Measurements from ENCODE around the gene STK32B.
"Not testable (repeated sequence)": the region's sequence is repeated elsewhere in the genome, so short reads cannot be mapped to it uniquely, and the experiment has no call there.

The STK32B gene

GRCh38 chr4:5166377-5166776 lies 115.1 kb downstream of the STK32B start:
- ChIA-PET POLR2A (no interaction called here), CTCF (no interaction called here)
- Histone ChIP-seq H3K27ac (ENCODE audit: extremely low read depth, low read depth, low read length) (no peak overlapping the region), H3K4me1 (ENCODE audit: control insufficient read depth, insufficient read depth, low read length) (no peaks in the 10 kb centered on the region), H3K4me3 (ENCODE audit: low read depth, low read length) (no peak overlapping the region), H3K9me3 (ENCODE audit: control insufficient read depth, insufficient read depth, low read depth, low read length) (no peaks in the 10 kb centered on the region), H3K36me3 (ENCODE audit: control insufficient read depth in 2 of 2, insufficient read depth in 1 of 2, low read length in 2 of 2) (no peaks in the 10 kb centered on the region)
- TF ChIP-seq ZNF404 (tag by site-specific recombination; IDR thresholded peaks at IDR 0.05): no peak

GRCh38 chr4:5168891-5169290 lies 117.6 kb downstream of the STK32B start:
- no peaks in the 10 kb centered on the region for H3K36me3 ChIP-seq (ENCODE audit: control insufficient read depth in 2 of 2, insufficient read depth in 1 of 2, low read length in 2 of 2)
- H3K9me3 ChIP-seq (ENCODE audit: control insufficient read depth, insufficient read depth, low read depth, low read length): no peaks in the 10 kb centered on the region
- ChIA-PET POLR2A (no interaction called here), CTCF (no interaction called here)
- H3K27ac ChIP-seq (ENCODE audit: extremely low read depth, low read depth, low read length): no peak overlapping the region
- no peaks in the 10 kb centered on the region for H3K4me1 ChIP-seq (ENCODE audit: control insufficient read depth, insufficient read depth, low read length)
- TF ChIP-seq OSR2 (tag by site-specific recombination; IDR thresholded peaks at IDR 0.05) (no peak), ZBTB10 (tag by site-specific recombination; IDR thresholded peaks at IDR 0.05) (no peak), PRDM1 (tag by site-specific recombination; IDR thresholded peaks at IDR 0.05) (no peak), ZNF501 (tag by site-specific recombination; IDR thresholded peaks at IDR 0.05) (no peak), ZNF157 (tag by site-specific recombination; IDR thresholded peaks at IDR 0.05) (no peak), ZNF571 (tag by site-specific recombination; IDR thresholded peaks at IDR 0.05) (no peak), MYNN (tag by site-specific recombination; IDR thresholded peaks at IDR 0.05; ENCODE audit: borderline replicate concordance) (no peak), ZNF670 (tag by site-specific recombination; IDR thresholded peaks at IDR 0.05; ENCODE audit: low read depth) (no peak), SALL2 (tag by site-specific recombination; IDR thresholded peaks at IDR 0.05; ENCODE audit: borderline replicate concordance) (no peak), SP7 (tag by site-specific recombination; IDR thresholded peaks at IDR 0.05) (no peak), ZNF223 (tag by site-specific recombination; IDR thresholded peaks at IDR 0.05) (no peak), HOXA7 (CRISPR knock-in tag; IDR thresholded peaks at IDR 0.05; ENCODE audit: borderline replicate concordance) (no peak)
- H3K4me3 ChIP-seq (ENCODE audit: low read depth, low read length): no peak overlapping the region

GRCh38 chr4:5175836-5176235 lies 124.6 kb downstream of the STK32B start:
- H3K9me3 ChIP-seq (ENCODE audit: control insufficient read depth, insufficient read depth, low read depth, low read length); POLR2A ChIA-PET; H3K27ac ChIP-seq (ENCODE audit: extremely low read depth, low read depth, low read length); H3K36me3 ChIP-seq (ENCODE audit: control insufficient read depth in 2 of 2, insufficient read depth in 1 of 2, low read length in 2 of 2); CTCF ChIA-PET; H3K4me1 ChIP-seq (ENCODE audit: control insufficient read depth, insufficient read depth, low read length); H3K4me3 ChIP-seq (ENCODE audit: low read depth, low read length): not testable (repeated sequence)

- ChIA-PET CTCF (no interaction called here), POLR2A (no interaction called here)
- Histone ChIP-seq H3K27ac (ENCODE audit: extremely low read depth, low read depth, low read length) (no peak overlapping the region), H3K4me1 (ENCODE audit: control insufficient read depth, insufficient read depth, low read length) (no peaks in the 10 kb centered on the region), H3K9me3 (ENCODE audit: control insufficient read depth, insufficient read depth, low read depth, low read length) (no peaks in the 10 kb centered on the region), H3K36me3 (ENCODE audit: control insufficient read depth in 2 of 2, insufficient read depth in 1 of 2, low read length in 2 of 2) (no peaks in the 10 kb centered on the region), H3K4me3 (ENCODE audit: low read depth, low read length) (no peak overlapping the region)
- TF ChIP-seq ZNF37A (tag by site-specific recombination; IDR thresholded peaks at IDR 0.05) (no peak), ZNF777 (tag by site-specific recombination; IDR thresholded peaks at IDR 0.05; ENCODE audit: borderline replicate concordance) (no peak), ZNF416 (tag by site-specific recombination; IDR thresholded peaks at IDR 0.05) (no peak), ZNF488 (tag by site-specific recombination; IDR thresholded peaks at IDR 0.05) (no peak), ZNF114 (tag by site-specific recombination; IDR thresholded peaks at IDR 0.05) (no peak), ZNF354C (tag by site-specific recombination; IDR thresholded peaks at IDR 0.05; ENCODE audit: borderline replicate concordance, low read depth) (no peak), ZBTB6 (tag by site-specific recombination; IDR thresholded peaks at IDR 0.05) (no peak), ZNF530 (tag by site-specific recombination; IDR thresholded peaks at IDR 0.05; ENCODE audit: low read depth) (no peak), ZNF585B (tag by site-specific recombination; IDR thresholded peaks at IDR 0.05) (no peak), HOXD13 (CRISPR knock-in tag; IDR thresholded peaks at IDR 0.05; ENCODE audit: borderline replicate concordance) (no peak), ZBTB44 (tag by site-specific recombination; IDR thresholded peaks at IDR 0.05) (no peak), EGR2 (tag by site-specific recombination; IDR thresholded peaks at IDR 0.05; ENCODE audit: low read depth) (no peak)
Observed at GRCh38 chr4:5184606-5185005, 133.3 kb downstream of the STK32B start.

Data from HEK293 (cell line).